ENCODE results near the gene SLC12A5.

SLC12A5 gene

DNA sequence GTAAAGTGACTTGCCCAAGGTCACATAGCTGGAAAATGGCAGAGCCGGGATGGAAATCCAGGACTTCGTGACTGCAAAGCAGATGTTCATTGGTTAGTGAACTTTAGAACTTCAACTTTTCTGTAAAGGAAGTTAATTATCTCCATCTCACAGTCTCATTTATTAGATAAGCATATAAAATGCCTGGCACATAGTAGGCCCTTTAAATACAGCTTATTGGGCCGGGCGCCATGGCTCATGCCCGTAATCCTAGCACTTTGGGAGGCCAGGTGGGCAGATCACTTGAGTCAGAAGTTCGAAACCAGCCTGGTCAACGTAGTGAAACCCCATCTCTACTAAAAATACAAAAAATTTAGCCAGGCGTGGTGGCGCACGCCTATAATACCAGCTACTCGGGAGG is 22.1 kb upstream of the SLC12A5 start:
- Histone ChIP-seq H3K4me3 (ENCODE audit: low read depth, low read length) (no peak overlapping the region), H3K9ac (ENCODE audit: low read depth, low read length) (no peak overlapping the region), H3K9me3 (ENCODE audit: control insufficient read depth, insufficient read depth, low read length) (no peaks in the 10 kb centered on the region), H3K4me1 (ENCODE audit: control insufficient read depth, insufficient read depth, low read length) (peaks cover 36% of the 10 kb centered on the region), H3K27ac (ENCODE audit: low read depth, low read length) (no peak overlapping the region), H3K36me3 (ENCODE audit: control insufficient read depth, insufficient read depth, low read length) (no peaks in the 10 kb centered on the region), H3K27me3 (ENCODE audit: control insufficient read depth, insufficient read depth, low read length) (no peaks in the 10 kb centered on the region)

DNA sequence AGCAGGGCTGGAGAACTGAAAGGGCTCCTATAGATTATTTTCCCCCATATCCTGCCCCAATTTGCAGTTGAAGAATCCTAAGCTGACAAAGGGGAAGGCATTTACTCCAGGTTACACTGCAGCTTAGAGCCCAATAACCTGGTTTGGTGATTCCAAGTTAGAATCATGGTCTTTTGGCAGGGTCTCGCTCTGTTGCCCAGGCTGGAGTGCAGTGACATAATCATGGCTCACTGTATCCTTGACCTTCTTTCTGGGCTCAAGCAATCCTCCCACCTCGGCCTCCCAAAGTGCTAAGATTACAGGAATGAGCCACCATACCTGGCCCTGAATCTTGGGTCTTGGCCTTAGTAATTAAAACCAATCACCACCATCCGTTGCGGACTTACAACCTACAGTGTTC is 21.3 kb upstream of the SLC12A5 start:
- peaks cover 36% of the 10 kb centered on the region for H3K4me1 ChIP-seq (ENCODE audit: control insufficient read depth, insufficient read depth, low read length)
- H3K27ac ChIP-seq (ENCODE audit: low read depth, low read length), result peak overlapping the region; percentile 67
- no peaks in the 10 kb centered on the region for H3K9me3 ChIP-seq (ENCODE audit: control insufficient read depth, insufficient read depth, low read length)
- no peaks in the 10 kb centered on the region for H3K27me3 ChIP-seq (ENCODE audit: control insufficient read depth, insufficient read depth, low read length)
- no peak overlapping the region for H3K4me3 ChIP-seq (ENCODE audit: low read depth, low read length)
- no peaks in the 10 kb centered on the region for H3K36me3 ChIP-seq (ENCODE audit: control insufficient read depth, insufficient read depth, low read length)
- no peak overlapping the region for H3K9ac ChIP-seq (ENCODE audit: low read depth, low read length)

DNA sequence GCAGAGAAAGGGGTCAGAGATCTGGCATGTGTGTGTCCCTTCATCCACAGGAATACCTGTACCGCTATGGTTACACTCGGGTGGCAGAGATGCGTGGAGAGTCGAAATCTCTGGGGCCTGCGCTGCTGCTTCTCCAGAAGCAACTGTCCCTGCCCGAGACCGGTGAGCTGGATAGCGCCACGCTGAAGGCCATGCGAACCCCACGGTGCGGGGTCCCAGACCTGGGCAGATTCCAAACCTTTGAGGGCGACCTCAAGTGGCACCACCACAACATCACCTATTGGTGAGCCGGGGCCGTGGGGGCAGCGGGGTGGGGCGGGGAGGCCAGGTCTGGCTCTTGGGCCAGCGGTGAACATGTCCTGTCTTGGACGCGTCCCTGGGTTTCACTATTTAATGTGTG is 19.2 kb upstream of the SLC12A5 start:
- H3K4me3 ChIP-seq (ENCODE audit: low read depth, low read length), result no peak overlapping the region
- peaks cover 10% of the 10 kb centered on the region for H3K27me3 ChIP-seq (ENCODE audit: control insufficient read depth, insufficient read depth, low read length)
- H3K36me3 ChIP-seq (ENCODE audit: control insufficient read depth, insufficient read depth, low read length), result no peaks in the 10 kb centered on the region
- no peaks in the 10 kb centered on the region for H3K9me3 ChIP-seq (ENCODE audit: control insufficient read depth, insufficient read depth, low read length)
- no peak overlapping the region for H3K27ac ChIP-seq (ENCODE audit: low read depth, low read length)
- peaks cover 32% of the 10 kb centered on the region for H3K4me1 ChIP-seq (ENCODE audit: control insufficient read depth, insufficient read depth, low read length)
- H3K9ac ChIP-seq (ENCODE audit: low read depth, low read length), result no peak overlapping the region

DNA sequence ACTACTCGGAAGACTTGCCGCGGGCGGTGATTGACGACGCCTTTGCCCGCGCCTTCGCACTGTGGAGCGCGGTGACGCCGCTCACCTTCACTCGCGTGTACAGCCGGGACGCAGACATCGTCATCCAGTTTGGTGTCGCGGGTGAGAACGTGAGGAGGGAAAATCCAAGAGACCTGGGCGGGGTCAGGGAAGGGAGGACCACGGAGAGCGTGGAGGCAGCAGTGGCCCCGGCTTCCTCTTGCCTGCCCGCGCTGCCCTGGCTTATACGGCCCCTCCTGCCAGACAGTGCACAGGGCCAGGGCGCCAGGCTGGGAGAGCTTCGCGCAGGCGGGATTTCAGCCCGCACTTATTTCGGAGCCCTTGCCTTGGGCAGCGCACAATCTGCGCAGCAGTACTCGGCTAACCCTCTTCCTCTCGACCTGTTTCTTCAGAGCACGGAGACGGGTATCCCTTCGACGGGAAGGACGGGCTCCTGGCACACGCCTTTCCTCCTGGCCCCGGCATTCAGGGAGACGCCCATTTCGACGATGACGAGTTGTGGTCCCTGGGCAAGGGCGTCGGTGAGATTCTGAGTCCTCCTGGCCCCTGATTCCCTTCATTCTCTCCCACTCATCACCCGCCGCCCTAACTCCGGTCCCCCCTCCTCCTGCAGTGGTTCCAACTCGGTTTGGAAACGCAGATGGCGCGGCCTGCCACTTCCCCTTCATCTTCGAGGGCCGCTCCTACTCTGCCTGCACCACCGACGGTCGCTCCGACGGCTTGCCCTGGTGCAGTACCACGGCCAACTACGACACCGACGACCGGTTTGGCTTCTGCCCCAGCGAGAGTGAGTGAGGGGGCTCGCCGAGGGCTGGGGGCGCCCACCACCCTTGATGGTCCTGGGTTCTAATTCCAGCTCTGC is 18.3 kb upstream of the SLC12A5 start:
- no peak overlapping the region for H3K4me3 ChIP-seq (ENCODE audit: low read depth, low read length)
- H3K4me1 ChIP-seq (ENCODE audit: control insufficient read depth, insufficient read depth, low read length), result peaks cover 23% of the 10 kb centered on the region
- H3K36me3 ChIP-seq (ENCODE audit: control insufficient read depth, insufficient read depth, low read length), result no peaks in the 10 kb centered on the region
- H3K27me3 ChIP-seq (ENCODE audit: control insufficient read depth, insufficient read depth, low read length), result peaks cover 10% of the 10 kb centered on the region
- no peaks in the 10 kb centered on the region for H3K9me3 ChIP-seq (ENCODE audit: control insufficient read depth, insufficient read depth, low read length)
- no peak overlapping the region for H3K27ac ChIP-seq (ENCODE audit: low read depth, low read length)
- no peak overlapping the region for H3K9ac ChIP-seq (ENCODE audit: low read depth, low read length)

DNA sequence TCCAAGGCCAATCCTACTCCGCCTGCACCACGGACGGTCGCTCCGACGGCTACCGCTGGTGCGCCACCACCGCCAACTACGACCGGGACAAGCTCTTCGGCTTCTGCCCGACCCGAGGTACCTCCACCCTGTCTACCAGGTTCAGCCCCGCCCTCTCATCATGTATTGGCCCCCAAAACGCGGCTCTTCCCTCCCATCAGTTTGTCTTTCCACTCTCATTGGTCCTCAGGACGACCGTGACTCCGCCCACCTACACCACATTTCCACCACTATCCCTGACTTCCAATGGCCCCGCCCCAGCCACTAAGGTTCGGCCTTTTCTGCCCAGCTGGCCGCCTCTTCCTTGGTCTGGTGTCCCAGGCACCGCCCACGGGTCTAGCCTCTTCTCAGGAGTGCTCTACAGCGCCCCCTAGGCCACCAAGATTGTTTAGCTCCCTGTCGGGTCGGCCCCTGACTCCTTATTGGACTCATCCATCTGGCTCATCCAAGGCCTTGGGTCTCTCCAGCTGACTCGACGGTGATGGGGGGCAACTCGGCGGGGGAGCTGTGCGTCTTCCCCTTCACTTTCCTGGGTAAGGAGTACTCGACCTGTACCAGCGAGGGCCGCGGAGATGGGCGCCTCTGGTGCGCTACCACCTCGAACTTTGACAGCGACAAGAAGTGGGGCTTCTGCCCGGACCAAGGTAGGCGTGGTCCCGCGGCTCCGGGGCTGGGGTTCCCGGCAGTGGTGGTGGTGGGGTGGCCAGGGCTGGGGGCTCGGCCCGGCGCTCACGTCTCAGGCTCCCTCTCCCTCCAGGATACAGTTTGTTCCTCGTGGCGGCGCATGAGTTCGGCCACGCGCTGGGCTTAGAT is 17.2 kb upstream of the SLC12A5 start:
- Histone ChIP-seq H3K9ac (ENCODE audit: low read depth, low read length) (no peak overlapping the region), H3K27me3 (ENCODE audit: control insufficient read depth, insufficient read depth, low read length) (peaks cover 10% of the 10 kb centered on the region), H3K36me3 (ENCODE audit: control insufficient read depth, insufficient read depth, low read length) (no peaks in the 10 kb centered on the region), H3K4me1 (ENCODE audit: control insufficient read depth, insufficient read depth, low read length) (peaks cover 19% of the 10 kb centered on the region), H3K27ac (ENCODE audit: low read depth, low read length) (no peak overlapping the region), H3K4me3 (ENCODE audit: low read depth, low read length) (no peak overlapping the region), H3K9me3 (ENCODE audit: control insufficient read depth, insufficient read depth, low read length) (no peaks in the 10 kb centered on the region)

DNA sequence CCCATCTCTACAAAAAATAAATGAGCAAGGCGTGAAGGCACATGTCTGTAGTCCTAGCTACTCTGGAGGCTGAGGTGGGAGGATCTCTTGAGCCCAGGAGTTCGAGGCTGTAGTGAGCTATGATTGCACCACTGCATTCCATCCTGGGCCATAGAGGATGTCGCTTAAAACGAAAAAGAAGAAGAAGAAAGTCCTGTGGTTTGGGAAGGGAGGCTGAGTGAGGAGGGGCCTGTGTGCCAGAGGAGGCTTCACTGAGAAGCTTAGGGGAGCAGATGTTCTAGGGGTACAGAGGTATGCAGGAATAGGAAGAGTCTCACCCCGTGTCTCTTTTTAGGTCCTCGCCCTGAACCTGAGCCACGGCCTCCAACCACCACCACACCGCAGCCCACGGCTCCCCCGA is 16.1 kb upstream of the SLC12A5 start:
- no peak overlapping the region for H3K9ac ChIP-seq (ENCODE audit: low read depth, low read length)
- H3K27ac ChIP-seq (ENCODE audit: low read depth, low read length), result no peak overlapping the region
- H3K4me3 ChIP-seq (ENCODE audit: low read depth, low read length), result no peak overlapping the region
- H3K9me3 ChIP-seq (ENCODE audit: control insufficient read depth, insufficient read depth, low read length), result no peaks in the 10 kb centered on the region
- no peaks in the 10 kb centered on the region for H3K36me3 ChIP-seq (ENCODE audit: control insufficient read depth, insufficient read depth, low read length)
- peaks cover 10% of the 10 kb centered on the region for H3K27me3 ChIP-seq (ENCODE audit: control insufficient read depth, insufficient read depth, low read length)
- H3K4me1 ChIP-seq (ENCODE audit: control insufficient read depth, insufficient read depth, low read length), result peaks cover 18% of the 10 kb centered on the region

DNA sequence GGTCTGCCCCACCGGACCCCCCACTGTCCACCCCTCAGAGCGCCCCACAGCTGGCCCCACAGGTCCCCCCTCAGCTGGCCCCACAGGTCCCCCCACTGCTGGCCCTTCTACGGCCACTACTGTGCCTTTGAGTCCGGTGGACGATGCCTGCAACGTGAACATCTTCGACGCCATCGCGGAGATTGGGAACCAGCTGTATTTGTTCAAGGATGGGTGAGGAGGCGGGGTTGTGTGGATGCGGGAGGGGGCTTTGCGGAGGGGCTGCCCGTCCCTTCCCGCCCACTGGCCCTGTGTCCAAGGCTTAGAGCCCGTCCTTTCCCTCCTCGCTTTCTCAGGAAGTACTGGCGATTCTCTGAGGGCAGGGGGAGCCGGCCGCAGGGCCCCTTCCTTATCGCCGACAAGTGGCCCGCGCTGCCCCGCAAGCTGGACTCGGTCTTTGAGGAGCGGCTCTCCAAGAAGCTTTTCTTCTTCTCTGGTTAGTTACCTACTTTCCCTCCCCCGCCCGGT is 15.6 kb upstream of the SLC12A5 start:
- H3K27me3 ChIP-seq (ENCODE audit: control insufficient read depth, insufficient read depth, low read length), result peaks cover 10% of the 10 kb centered on the region
- no peak overlapping the region for H3K9ac ChIP-seq (ENCODE audit: low read depth, low read length)
- H3K4me3 ChIP-seq (ENCODE audit: low read depth, low read length), result peak overlapping the region; percentile 65

DNA sequence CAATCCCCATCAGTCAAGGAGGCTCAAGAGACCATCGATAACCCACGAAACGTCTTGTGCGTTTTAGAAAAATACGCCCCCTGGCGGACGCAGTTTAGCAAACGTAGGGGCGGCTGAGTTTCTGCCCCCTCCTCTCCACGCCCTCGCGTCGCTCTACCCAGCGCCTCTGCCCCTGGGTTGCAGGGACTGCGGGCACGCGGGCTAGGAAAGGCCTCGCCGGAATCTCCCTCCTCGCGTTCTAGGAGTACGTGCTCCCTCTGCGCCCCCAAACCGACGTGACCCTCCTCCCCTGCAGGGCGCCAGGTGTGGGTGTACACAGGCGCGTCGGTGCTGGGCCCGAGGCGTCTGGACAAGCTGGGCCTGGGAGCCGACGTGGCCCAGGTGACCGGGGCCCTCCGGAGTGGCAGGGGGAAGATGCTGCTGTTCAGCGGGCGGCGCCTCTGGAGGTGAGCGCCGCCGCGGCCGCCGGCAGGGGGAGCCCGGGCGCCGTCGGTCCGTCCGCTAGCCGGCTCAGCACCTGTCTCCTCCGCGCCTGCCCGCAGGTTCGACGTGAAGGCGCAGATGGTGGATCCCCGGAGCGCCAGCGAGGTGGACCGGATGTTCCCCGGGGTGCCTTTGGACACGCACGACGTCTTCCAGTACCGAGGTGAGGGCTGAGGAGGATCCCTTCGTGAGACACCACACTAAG is 15.0 kb upstream of the SLC12A5 start:
- Histone ChIP-seq H3K4me3 (ENCODE audit: low read depth, low read length) (peak overlapping the region; percentile 65), H3K27me3 (ENCODE audit: control insufficient read depth, insufficient read depth, low read length) (peaks cover 10% of the 10 kb centered on the region), H3K27ac (ENCODE audit: low read depth, low read length) (peak overlapping the region; percentile 57), H3K4me1 (ENCODE audit: control insufficient read depth, insufficient read depth, low read length) (0 out of 2 replicates have a peak, but pooled peaks cover 8% of the 10 kb centered on the region), H3K9ac (ENCODE audit: low read depth, low read length) (peak overlapping the region; percentile 41; the same call in 1 of the 2 replicates), H3K36me3 (ENCODE audit: control insufficient read depth, insufficient read depth, low read length) (no peaks in the 10 kb centered on the region), H3K9me3 (ENCODE audit: control insufficient read depth, insufficient read depth, low read length) (no peaks in the 10 kb centered on the region)

More for the DNA sequence above, 15.6 kb upstream of the SLC12A5 start:
- no peak overlapping the region for H3K27ac ChIP-seq (ENCODE audit: low read depth, low read length)
- no peaks in the 10 kb centered on the region for H3K36me3 ChIP-seq (ENCODE audit: control insufficient read depth, insufficient read depth, low read length)
- peaks cover 13% of the 10 kb centered on the region for H3K4me1 ChIP-seq (ENCODE audit: control insufficient read depth, insufficient read depth, low read length)
- H3K9me3 ChIP-seq (ENCODE audit: control insufficient read depth, insufficient read depth, low read length), result no peaks in the 10 kb centered on the region

DNA sequence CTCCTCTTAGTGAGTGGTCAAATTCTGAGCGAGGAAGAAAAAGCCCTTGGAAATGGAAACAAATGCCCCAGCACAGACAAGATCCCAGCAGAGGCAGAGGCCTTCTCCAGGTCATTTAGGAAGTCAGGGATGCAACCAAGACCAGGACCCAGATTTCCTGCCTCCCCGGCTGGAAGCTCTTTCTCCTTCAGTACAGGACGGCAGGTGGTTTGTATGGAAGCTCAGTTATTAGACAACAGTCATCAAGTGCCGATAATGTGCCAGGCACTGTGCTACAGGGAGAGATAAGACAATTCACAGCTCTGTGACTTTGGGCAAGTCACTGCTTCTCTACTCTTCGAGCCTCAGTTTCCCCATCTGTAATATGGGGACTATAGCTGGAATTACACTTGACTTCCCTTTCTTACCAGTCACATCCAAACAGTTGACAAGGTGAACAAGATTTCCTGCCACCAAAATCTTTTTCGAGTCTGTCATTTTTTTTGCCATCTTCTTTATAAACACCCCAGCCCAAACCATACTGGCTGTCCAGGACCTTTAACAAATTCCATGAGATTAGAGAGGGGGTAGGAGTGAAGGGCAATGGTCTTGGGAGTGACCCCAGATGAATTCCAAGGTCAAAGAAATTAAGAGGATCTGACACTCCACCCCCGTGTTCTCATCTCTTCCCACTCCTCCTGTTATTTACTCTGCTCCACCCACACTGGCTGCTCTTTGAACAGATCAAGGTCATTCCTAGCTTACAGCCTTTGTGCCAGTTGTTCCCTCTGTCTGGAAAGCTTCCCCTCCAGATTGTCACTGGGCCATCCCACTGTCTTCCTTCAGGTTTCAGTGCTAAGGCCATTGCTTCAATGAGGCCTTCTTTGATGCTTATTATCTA is 14.3 kb upstream of the SLC12A5 start:
- H3K4me3 ChIP-seq (ENCODE audit: low read depth, low read length), result peak overlapping the region; percentile 43; the same call in 1 of the 2 replicates
- no peaks in the 10 kb centered on the region for H3K36me3 ChIP-seq (ENCODE audit: control insufficient read depth, insufficient read depth, low read length)
- 0 out of 2 replicates have a peak, but pooled peaks cover 8% of the 10 kb centered on the region for H3K4me1 ChIP-seq (ENCODE audit: control insufficient read depth, insufficient read depth, low read length)
- H3K27ac ChIP-seq (ENCODE audit: low read depth, low read length), result no peak overlapping the region
- peaks cover 10% of the 10 kb centered on the region for H3K27me3 ChIP-seq (ENCODE audit: control insufficient read depth, insufficient read depth, low read length)
- H3K9ac ChIP-seq (ENCODE audit: low read depth, low read length), result no peak overlapping the region
- H3K9me3 ChIP-seq (ENCODE audit: control insufficient read depth, insufficient read depth, low read length), result no peaks in the 10 kb centered on the region

DNA sequence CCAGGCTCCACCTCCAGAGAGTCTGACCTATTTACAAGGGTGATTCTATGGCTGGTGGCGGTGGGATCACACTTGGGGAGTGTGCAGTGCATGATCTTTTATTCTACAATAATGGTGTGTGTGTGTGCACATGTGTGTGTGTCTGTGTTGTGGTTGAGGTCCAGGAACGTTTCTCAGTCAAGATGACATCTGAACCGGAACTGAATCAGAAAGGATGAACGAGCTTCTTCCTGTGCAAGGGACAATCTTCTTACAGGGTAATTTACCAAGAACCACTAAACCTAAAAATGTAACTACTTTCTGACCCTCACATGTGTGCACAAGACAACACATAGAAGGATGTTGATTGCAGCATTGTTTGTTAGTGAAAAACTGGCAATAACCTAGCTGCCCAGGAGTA is 11.7 kb upstream of the SLC12A5 start:
- Histone ChIP-seq H3K27me3 (ENCODE audit: control insufficient read depth, insufficient read depth, low read length) (peaks cover 10% of the 10 kb centered on the region), H3K4me1 (ENCODE audit: control insufficient read depth, insufficient read depth, low read length) (0 out of 2 replicates have a peak, but pooled peaks cover 8% of the 10 kb centered on the region), H3K4me3 (ENCODE audit: low read depth, low read length) (no peak overlapping the region), H3K27ac (ENCODE audit: low read depth, low read length) (no peak overlapping the region), H3K9me3 (ENCODE audit: control insufficient read depth, insufficient read depth, low read length) (no peaks in the 10 kb centered on the region), H3K9ac (ENCODE audit: low read depth, low read length) (no peak overlapping the region), H3K36me3 (ENCODE audit: control insufficient read depth, insufficient read depth, low read length) (no peaks in the 10 kb centered on the region)

Measured in HUES48 (cell line).